HepG2 (cell line): Measurements from ENCODE around the gene MEIS3. TPM values are rescaled to one million over a fixed set of nuclear protein-coding genes. Genes with fewer than 3 reads are reported as not detected.
"Not testable (repeated sequence)": the region's sequence is repeated elsewhere in the genome, so short reads cannot be mapped to it uniquely, and the experiment has no call there.

Source experiments
- ATAC-seq: fragments of 200-7000 bp; cut with Tn5 transposase; 3 replicates; pipeline ENCODE4 v1.9.1; 2020; ENCODE audit warnings: mild to moderate bottlenecking, moderate library complexity
- BruUV-seq: library from RNA; stranded (reverse); fragments of 400-500 nt; replicated peaks from 2 replicates; lab custom pipeline; 2021; lab: Mats Ljungman, UMichigan
- CTCF ChIA-PET: fragments of 300-600 bp; formaldehyde crosslinking; extraction: SDS; loops from one replicate; lab custom pipeline; 2021; ENCODE audit warnings: low total read pairs, inconsistent platforms, low intra/inter-chr PET ratio; lab: Yijun Ruan, JAX
- POLR2A ChIA-PET: fragments of 350-600 bp; sonication (Branson Sonifier 250); formaldehyde crosslinking; loops from one replicate; lab custom pipeline; 2020; ENCODE audit warnings: antibody characterized with exemption, inconsistent platforms; lab: Yijun Ruan, JAX
- DNase-seq: peaks from one replicate; pipeline ENCODE4 v3.0.0-alpha.2; 2015; ENCODE audit warnings: low spot score
- FAIRE-seq: peaks from 3 replicates; lab custom pipeline; 2011; peaks lifted over from hg19 to GRCh38; lab: Jason Lieb, UNC
- H2AFZ ChIP-seq: one replicate; pipeline ENCODE4 v1.6.1; 2011; ENCODE audit warnings: low read length, inconsistent platforms
- H3K27ac ChIP-seq: fragments of 300-600 bp; 3 replicates; pipeline ENCODE4 v1.8.0; 2011; ENCODE audit warnings: mixed run types, mild to moderate bottlenecking, mixed read lengths, low read length, inconsistent platforms; ENCODE audit not compliant: insufficient read depth; ENCODE audit errors: extremely low read length
- H3K27me3 ChIP-seq, 2 experiments: fragments of 200-600 bp in 1 of 2; 2 replicates in 1 of 2; 3 replicates in 1 of 2; pipeline versions ENCODE4 v1.6.0 to v1.8.0; 2011; ENCODE audit warnings: low read length in 2 of 2, mild to moderate bottlenecking in 2 of 2, moderate library complexity in 2 of 2, inconsistent platforms in 1 of 2; ENCODE audit not compliant: insufficient read depth in 2 of 2, control insufficient read depth in 1 of 2
- H3K36me3 ChIP-seq, 2 experiments: fragments of 200-600 bp in 1 of 2; replicated peaks in 1 of 2; 2 replicates in 1 of 2; 3 replicates in 1 of 2; pipeline versions ENCODE4 v1.5.1 to v1.8.0; 2011; ENCODE audit warnings: low read length in 2 of 2, inconsistent platforms in 1 of 2; ENCODE audit not compliant: insufficient read depth in 2 of 2, control insufficient read depth in 1 of 2
- H3K4me1 ChIP-seq: 2 replicates; pipeline ENCODE4 v1.5.1; 2012; ENCODE audit warnings: low read length, inconsistent platforms; ENCODE audit not compliant: insufficient read depth
- H3K4me2 ChIP-seq: 2 replicates; pipeline ENCODE4 v1.6.0; 2011; ENCODE audit warnings: low read depth, low read length, inconsistent platforms
- H3K4me3 ChIP-seq, 3 experiments: fragments of 200-600 bp in 1 of 3; sonication (generic), shearing (Covaris generic) in 1 of 3; replicated peaks in 1 of 3; 2 replicates each; pipeline ENCODE4 v1.5.1; 2011 to 2016; ENCODE audit warnings: low read length in 3 of 3, inconsistent platforms in 2 of 3, low read depth in 2 of 3, mild to moderate bottlenecking in 2 of 3, control low read depth in 1 of 3, mixed read lengths in 1 of 3; ENCODE audit not compliant: insufficient read depth in 1 of 3
- H3K79me2 ChIP-seq: one replicate; pipeline ENCODE4 v1.6.1; 2011; ENCODE audit warnings: low read length, inconsistent platforms; ENCODE audit not compliant: insufficient read depth
- H3K9ac ChIP-seq: 2 replicates; pipeline ENCODE4 v1.6.0; 2011; ENCODE audit warnings: mild to moderate bottlenecking, low read depth, low read length, inconsistent platforms; ENCODE audit not compliant: insufficient read depth
- H3K9me3 ChIP-seq: 2 replicates; pipeline ENCODE4 v1.5.1; 2012; ENCODE audit warnings: mild to moderate bottlenecking, low read length
- H4K20me1 ChIP-seq: 2 replicates; pipeline ENCODE4 v1.6.0; 2011; ENCODE audit warnings: inconsistent platforms, mild to moderate bottlenecking, low read length, moderate library complexity; ENCODE audit not compliant: insufficient read depth
- MTF2 ChIP-seq: sonication (generic); formaldehyde crosslinking; IDR thresholded peaks from 2 replicates; pipeline ENCODE4 v1.5.0; 2020; ENCODE audit warnings: missing genetic modification reagents, borderline replicate concordance
- ZNF780A ChIP-seq: sonication (generic); formaldehyde crosslinking; IDR thresholded peaks from 2 replicates; pipeline ENCODE4 v1.8.0; 2022; ENCODE audit warnings: mild to moderate bottlenecking, missing genetic modification reagents, moderate library complexity
- WGBS: methylation state at CpG from one replicate; pipeline ENCODE4 v1.1.6; 2017; ENCODE audit warnings: low lambda C conversion rate; 5-methylcytosine and 5-hydroxymethylcytosine counted together
- in situ Hi-C: cut with HindIII; loops from 2 replicates; pipeline ENCODE4 v1.10.0; 2017; ENCODE audit warnings: low pct_unique_long_range_greater_than_20kb; ENCODE audit not compliant: extremely low pct_ligation_motif_present
- intact Hi-C: fragments of 100-400 bp; cut with micrococcal nuclease; formaldehyde crosslinking; loops from one replicate; pipeline ENCODE4 v1.10.0; 2022; ENCODE audit not compliant: unreplicated experiment
- polyA plus RNA-seq, 8 experiments: library from polyadenylated mRNA; depleted of rRNA in 3 of 8; stranded (reverse) in 7 of 8; unstranded in 1 of 8; fragments of >200 nt; fragmentation: Illumina TruSeq in 4 of 8; extraction: Trizol in 4 of 8; gene quantifications; 2 replicates each; pipeline versions ENCODE4 v1.2.1 to v1.2.3, GENCODE V29; 2011 to 2016; ENCODE audit warnings: low read depth in 4 of 8, missing spikeins in 1 of 8, mixed read lengths in 1 of 8; ENCODE audit not compliant: insufficient read depth in 1 of 8
- total RNA-seq, 5 experiments: library from RNA; depleted of rRNA; stranded (reverse); fragments of >200 nt; fragmentation: Illumina TruSeq; extraction: Trizol; gene quantifications; 2 replicates each; pipeline ENCODE4 v1.2.3, GENCODE V29; 2016; ENCODE audit warnings: low read depth in 1 of 5

The MEIS3 gene
- total and polyA plus RNA-seq, 2 of the 13 experiments (the other 11 are each of a cell fraction or from before 2014, with no cell fraction given) = 0.09 to 0.70 TPM

GRCh38 chr19:47413941-47414340, 5.4 kb downstream of the MEIS3 start:
- TF ChIP-seq ZNF780A (CRISPR knock-in tag) (no peak), MTF2 (0 out of 2 replicates have a peak, but pooled peaks have one; percentile 17)
- TF ChIP-seq, all 625 proteins: peak for 1
- H3K36me3 ChIP-seq = no peaks in the 10 kb centered on the region
- H4K20me1 ChIP-seq = peaks cover 8% of the 10 kb centered on the region; the same call in 1 of the 2 replicates
- H3K9ac ChIP-seq = no peak overlapping the region
- DNase-seq (no peak), FAIRE-seq (no peak), ATAC-seq (no peak; the same call in 2 of the 3 replicates)
- H3K4me2 ChIP-seq = no peak overlapping the region
- BruUV-seq = no TSS peak
- CTCF ChIA-PET = interaction anchor here (1.3 kb wide), 1 partner anchor 130 kb away, joined by 4 read pairs; no protein-coding TSS in a partner anchor
- no peaks in the 10 kb centered on the region for H3K79me2 ChIP-seq
- H2AFZ ChIP-seq = no peak overlapping the region
- H3K27ac ChIP-seq = no peak overlapping the region
- H3K4me1 ChIP-seq = peaks cover 5% of the 10 kb centered on the region; the same call in 1 of the 2 replicates
- H3K9me3 ChIP-seq = no peaks in the 10 kb centered on the region
- H3K4me3 ChIP-seq = no peak overlapping the region
- in situ Hi-C loops = loop anchor here (10.0 kb wide), 1 partner anchor 119 kb away; no protein-coding TSS in a partner anchor
- WGBS = 55% methylated on average over 8 of the region's 16 CpGs
- POLR2A ChIA-PET = no interaction called here
- H3K27me3 ChIP-seq = peaks cover 0 to 64% of the 10 kb centered on the region in 2 experiments; a peak in 4 of 5 replicates
- intact Hi-C loops = loop anchor here (2.0 kb wide), 1 partner anchor 117 kb away; no protein-coding TSS in a partner anchor

GRCh38 chr19:47411696-47412095, 7.6 kb downstream of the MEIS3 start:
- FAIRE-seq, intact Hi-C loops, ATAC-seq, H3K27ac ChIP-seq, H2AFZ ChIP-seq, H3K9me3 ChIP-seq, H3K4me1 ChIP-seq, H3K79me2 ChIP-seq, H3K4me3 ChIP-seq, H3K36me3 ChIP-seq, H4K20me1 ChIP-seq, BruUV-seq, H3K9ac ChIP-seq, CTCF ChIA-PET, POLR2A ChIA-PET, DNase-seq, H3K4me2 ChIP-seq: not testable (repeated sequence)
- 13% methylated on average over 9 of the region's 9 CpGs for WGBS
- in situ Hi-C loops = loop anchor here (10.0 kb wide), 1 partner anchor 117 kb away; no protein-coding TSS in a partner anchor
- peaks cover 0 to 52% of the 10 kb centered on the region in 2 experiments; a peak in 4 of 5 replicates for H3K27me3 ChIP-seq
